ENCODE results near the gene C4orf50. TPM values are rescaled to one million over a fixed set of nuclear protein-coding genes. Genes with fewer than 3 reads are reported as not detected.

Gene C4orf50
- total and polyA plus RNA-seq, 2 of the 8 experiments (the other 6 are each of a cell fraction or from before 2014, with no cell fraction given) = 0.08 to 0.22 TPM

- TF ChIP-seq CHD7 (IDR thresholded peaks at IDR 0.05; ENCODE audit: insufficient replicate concordance, low read length) (no peak), SP4 (IDR thresholded peaks at IDR 0.05; ENCODE audit: low read length) (no peak)
Measured at GRCh38 chr4:5995901-5996623, 22.2 kb downstream of the C4orf50 start (continued).

Data from H1 (cell line).